Hepatocyte (in vitro differentiated cells): Measurements from ENCODE around the gene FAM200A. TPM values are rescaled to one million over a fixed set of nuclear protein-coding genes. Genes with fewer than 3 reads are reported as not detected.
A peak's percentile ranks its signal among the peaks of the same experiment; 100 is the strongest.

ENCODE experiments used
- DNase-seq: peaks from one replicate; pipeline ENCODE4 v3.0.0-alpha.2; 2016; ENCODE audit warnings: low spot score
- H2AFZ ChIP-seq: fragments of 200-600 bp; sonication (generic); 2 replicates; pipeline ENCODE4 v1.6.0; 2016; ENCODE audit warnings: antibody characterized with exemption, mild to moderate bottlenecking
- H3K27ac ChIP-seq: fragments of 200-600 bp; sonication (generic); 2 replicates; pipeline ENCODE4 v1.5.1; 2016; ENCODE audit warnings: mild to moderate bottlenecking
- H3K27me3 ChIP-seq: fragments of 200-600 bp; sonication (generic); 2 replicates; pipeline ENCODE4 v1.6.1; 2016
- H3K36me3 ChIP-seq: fragments of 200-600 bp; sonication (generic); replicated peaks from 2 replicates; pipeline ENCODE4 v1.5.1; 2016; ENCODE audit warnings: low read depth; ENCODE audit not compliant: insufficient read depth
- H3K4me1 ChIP-seq: fragments of 200-600 bp; sonication (generic); 2 replicates; pipeline ENCODE4 v1.5.1; 2016; ENCODE audit warnings: mild to moderate bottlenecking, moderate library complexity; ENCODE audit not compliant: insufficient read depth
- H3K4me2 ChIP-seq: fragments of 200-600 bp; sonication (generic); 2 replicates; pipeline ENCODE4 v1.6.0; 2016
- H3K4me3 ChIP-seq: fragments of 200-600 bp; sonication (generic); 2 replicates; pipeline ENCODE4 v1.5.1; 2016; ENCODE audit warnings: mild to moderate bottlenecking
- H3K79me2 ChIP-seq: fragments of 200-600 bp; sonication (generic); 2 replicates; pipeline ENCODE4 v1.6.0; 2017; ENCODE audit warnings: mild to moderate bottlenecking
- H3K9me2 ChIP-seq: fragments of 200-600 bp; sonication (generic); replicated peaks from 2 replicates; pipeline ENCODE4 v1.6.0; 2017; ENCODE audit warnings: mild to moderate bottlenecking; ENCODE audit not compliant: insufficient read depth
- H3K9me3 ChIP-seq: fragments of 200-600 bp; sonication (generic); 2 replicates; pipeline ENCODE4 v1.5.1; 2016; ENCODE audit warnings: low read depth, mild to moderate bottlenecking
- H4K20me1 ChIP-seq: fragments of 200-600 bp; sonication (generic); 2 replicates; pipeline ENCODE4 v1.6.0; 2016; ENCODE audit warnings: mild to moderate bottlenecking; ENCODE audit not compliant: insufficient read depth, poor library complexity, severe bottlenecking
- CTCF ChIP-seq: fragments of 200-600 bp; sonication (generic); IDR thresholded peaks from 2 replicates; pipeline ENCODE4 v1.5.1; 2016; ENCODE audit warnings: antibody characterized with exemption, mild to moderate bottlenecking; ENCODE audit not compliant: poor library complexity
- EZH2 ChIP-seq: fragments of 200-600 bp; sonication (generic); IDR thresholded peaks from 2 replicates; pipeline ENCODE4 v1.6.1; 2016; ENCODE audit warnings: antibody characterized with exemption, mild to moderate bottlenecking, borderline replicate concordance
- EZH2phosphoT487 ChIP-seq: fragments of 200-600 bp; sonication (generic); IDR thresholded peaks from one replicate; pipeline ENCODE4 v1.6.1; 2018; ENCODE audit warnings: antibody characterized with exemption, mild to moderate bottlenecking, low read depth, moderate library complexity; ENCODE audit not compliant: unreplicated experiment, severe bottlenecking
- WGBS: methylation state at CpG from one replicate; pipeline ENCODE4 v1.1.6; 2016; ENCODE audit warnings: low lambda C conversion rate; ENCODE audit errors: missing lambda C conversion rate; 5-methylcytosine and 5-hydroxymethylcytosine counted together
- polyA plus RNA-seq: library from polyadenylated mRNA; unstranded; fragments of >200 nt; fragmentation: Nextera tagmentation; extraction: Ambion mirVana; gene quantifications from 2 replicates; pipeline ENCODE4 v1.2.1, GENCODE V29; 2016
- total RNA-seq: library from RNA; depleted of rRNA; stranded (reverse); fragments of >200 nt; gene quantifications from 2 replicates; pipeline ENCODE4 v1.2.3, GENCODE V29; 2014

Gene FAM200A
- total and polyA plus RNA-seq, 2 experiments from 2014 or later, result 4.4 to 6.3 TPM

- Histone ChIP-seq H3K27me3 (no peaks in the 10 kb centered on the region), H3K27ac (peak overlapping the region; percentile 30), H3K4me2 (peak overlapping the region; percentile 97), H3K4me1 (no peaks in the 10 kb centered on the region), H3K36me3 (no peaks in the 10 kb centered on the region), H4K20me1 (no peaks in the 10 kb centered on the region), H3K4me3 (peak overlapping the region; percentile 64), H3K79me2 (no peaks in the 10 kb centered on the region), H3K9me3 (no peaks in the 10 kb centered on the region), H3K9me2 (no peaks in the 10 kb centered on the region), H2AFZ (peak overlapping the region; percentile 94)
- DNase-seq, result peak; percentile 75
- 7% methylated on average over 51 of the region's 54 CpGs for WGBS
- no peak for TF ChIP-seq EZH2
- peak; percentile 57 for TF ChIP-seq CTCF
These were observed 28.3 kb upstream of the FAM200A start for GRCh38 chr7:99579956-99580777.

GRCh38 chr7:99579281-99579955 is 27.5 kb upstream of the FAM200A start:
- Histone ChIP-seq H3K4me2 (peak overlapping the region; percentile 97), H3K27ac (no peak overlapping the region), H3K9me3 (no peaks in the 10 kb centered on the region), H2AFZ (peak overlapping the region; percentile 94), H3K4me3 (peak overlapping the region; percentile 64), H3K9me2 (no peaks in the 10 kb centered on the region), H4K20me1 (no peaks in the 10 kb centered on the region), H3K36me3 (no peaks in the 10 kb centered on the region), H3K4me1 (no peaks in the 10 kb centered on the region), H3K79me2 (no peaks in the 10 kb centered on the region), H3K27me3 (no peaks in the 10 kb centered on the region)
- TF ChIP-seq EZH2 (no peak), CTCF (no peak), EZH2phosphoT487 (no peak)
- 71% methylated on average over 10 of the region's 10 CpGs for WGBS
- DNase-seq, result no peak

GRCh38 chr7:99576251-99576650 is 24.3 kb upstream of the FAM200A start:
- 85% methylated on average over 3 of the region's 3 CpGs for WGBS

More at GRCh38 chr7:99576251-99576650, 24.3 kb upstream of the FAM200A start:
- H3K36me3 ChIP-seq, result no peaks in the 10 kb centered on the region
- H3K4me1 ChIP-seq, result no peaks in the 10 kb centered on the region
- H3K9me3 ChIP-seq, result no peaks in the 10 kb centered on the region
- H3K4me2 ChIP-seq, result no peak overlapping the region
- DNase-seq, result no peak
- H3K4me3 ChIP-seq, result no peak overlapping the region
- TF ChIP-seq EZH2, result no peak
- TF ChIP-seq CTCF, result no peak
- no peak for TF ChIP-seq EZH2phosphoT487
- H3K27me3 ChIP-seq, result no peaks in the 10 kb centered on the region
- H3K9me2 ChIP-seq, result no peaks in the 10 kb centered on the region
- no peaks in the 10 kb centered on the region for H4K20me1 ChIP-seq
- H3K79me2 ChIP-seq, result peaks cover 2% of the 10 kb centered on the region
- no peak overlapping the region for H3K27ac ChIP-seq
- H2AFZ ChIP-seq, result no peak overlapping the region
